Ishikawa (cell line): ENCODE measurements around the gene RGS10.

Experiments used
- CEBPB ChIP-seq: IDR thresholded peaks from 2 replicates; pipeline ENCODE4 v1.6.1; 2012
- EP300 ChIP-seq: IDR thresholded peaks from 2 replicates; pipeline ENCODE4 v1.6.1; 2012; ENCODE audit warnings: borderline replicate concordance
- FOXM1 ChIP-seq: IDR thresholded peaks from 2 replicates; pipeline ENCODE4 v1.6.1; 2012; ENCODE audit warnings: low read depth, borderline replicate concordance
- RAD21 ChIP-seq: IDR thresholded peaks from 2 replicates; pipeline ENCODE4 v1.6.1; 2012; ENCODE audit warnings: low read depth
- TAF1 ChIP-seq: IDR thresholded peaks from 2 replicates; pipeline ENCODE4 v1.6.1; 2012; ENCODE audit warnings: low read depth, mild to moderate bottlenecking
- ZBTB7A ChIP-seq: IDR thresholded peaks from 2 replicates; pipeline ENCODE4 v1.6.1; 2012; ENCODE audit warnings: low read depth

- no peak for TF ChIP-seq EP300
- TF ChIP-seq TAF1 = no peak
- TF ChIP-seq RAD21 = no peak
- no peak for TF ChIP-seq ZBTB7A
- TF ChIP-seq FOXM1 = no peak
- TF ChIP-seq CEBPB = no peak
Observed at GRCh38 chr10:119473771-119474170, 68.7 kb downstream of the RGS10 start.
